ENCODE measurements around the gene CPB1. TPM values are rescaled to one million over a fixed set of nuclear protein-coding genes. Genes with fewer than 3 reads are reported as not detected.

CPB1 gene
- total and polyA plus RNA-seq, 7 donors: 0.59 to 6.2 (median 1.6) TPM; not detected in 1

- intact Hi-C loops (cut with DNase I): no loop called here
- H3K27me3 ChIP-seq (ENCODE audit: insufficient read depth in 3 of 3, low read length in 2 of 3): no peaks in the 10 kb centered on the region
- DNase-seq: no peak
- WGBS, 3 donors: 85 to 89% (median 89%) methylated on average over 3 of the region's 3 CpGs
- H3K27ac ChIP-seq: no peak overlapping the region
- no peak for TF ChIP-seq CTCF (IDR thresholded peaks at IDR 0.05)
- H3K9me3 ChIP-seq: no peaks in the 10 kb centered on the region
- no peak for ATAC-seq
- H3K4me1 ChIP-seq: no peaks in the 10 kb centered on the region
- H3K36me3 ChIP-seq (ENCODE audit: insufficient read depth in 1 of 2, low read depth in 1 of 2): no peaks in the 10 kb centered on the region
- H3K4me3 ChIP-seq: no peak overlapping the region
These were observed 2.1 kb upstream of the CPB1 start for GRCh38 chr3:148825476-148825875.

- no peak for DNase-seq
- H3K27me3 ChIP-seq (ENCODE audit: insufficient read depth in 3 of 3, low read length in 2 of 3): no peaks in the 10 kb centered on the region
- no peaks in the 10 kb centered on the region for H3K9me3 ChIP-seq
- H3K27ac ChIP-seq: no peak overlapping the region
- no peaks in the 10 kb centered on the region for H3K36me3 ChIP-seq (ENCODE audit: insufficient read depth in 1 of 2, low read depth in 1 of 2)
- ATAC-seq: no peak
- intact Hi-C loops (cut with DNase I): no loop called here
- no peak overlapping the region for H3K4me3 ChIP-seq
- WGBS, 3 donors: 66 to 70% (median 68%) methylated on average over 4 of the region's 4 CpGs
- no peak for TF ChIP-seq CTCF (IDR thresholded peaks at IDR 0.05)
- no peaks in the 10 kb centered on the region for H3K4me1 ChIP-seq
These were observed 602 bp downstream of the CPB1 start for GRCh38 chr3:148828136-148828690.

- Histone ChIP-seq H3K27me3 (ENCODE audit: insufficient read depth in 3 of 3, low read length in 2 of 3) (no peaks in the 10 kb centered on the region), H3K4me1 (no peaks in the 10 kb centered on the region), H3K36me3 (ENCODE audit: insufficient read depth in 1 of 2, low read depth in 1 of 2) (no peaks in the 10 kb centered on the region), H3K9me3 (no peaks in the 10 kb centered on the region), H3K27ac (no peak overlapping the region), H3K4me3 (no peak overlapping the region)
- DNase-seq (no peak), ATAC-seq (no peak)
- WGBS, 3 donors: 63 to 77% (median 77%) methylated on average over 3 of the region's 3 CpGs
- no peak for TF ChIP-seq CTCF (IDR thresholded peaks at IDR 0.05)
- intact Hi-C loops (cut with DNase I): no loop called here
These were observed 2.3 kb downstream of the CPB1 start for GRCh38 chr3:148829926-148830325.

GRCh38 chr3:148833223-148833622, 5.6 kb downstream of the CPB1 start:
- no peak for TF ChIP-seq CTCF (IDR thresholded peaks at IDR 0.05)
- H3K36me3 ChIP-seq (ENCODE audit: insufficient read depth in 1 of 2, low read depth in 1 of 2): no peaks in the 10 kb centered on the region
- no peak overlapping the region for H3K27ac ChIP-seq
- H3K4me1 ChIP-seq: no peaks in the 10 kb centered on the region
- 90 to 93% (median 93%) methylated on average over 3 of the region's 3 CpGs for WGBS, 3 donors
- H3K4me3 ChIP-seq: no peak overlapping the region
- no peaks in the 10 kb centered on the region for H3K27me3 ChIP-seq (ENCODE audit: insufficient read depth in 3 of 3, low read length in 2 of 3)
- DNase-seq (no peak), ATAC-seq (no peak)
- H3K9me3 ChIP-seq: no peaks in the 10 kb centered on the region
- intact Hi-C loops (cut with DNase I): no loop called here

GRCh38 chr3:148839805-148840204, 12.2 kb downstream of the CPB1 start:
- Histone ChIP-seq H3K9me3 (no peaks in the 10 kb centered on the region), H3K4me1 (no peaks in the 10 kb centered on the region), H3K4me3 (no peak overlapping the region), H3K27ac (no peak overlapping the region), H3K36me3 (ENCODE audit: insufficient read depth in 1 of 2, low read depth in 1 of 2) (no peaks in the 10 kb centered on the region), H3K27me3 (ENCODE audit: insufficient read depth in 3 of 3, low read length in 2 of 3) (no peaks in the 10 kb centered on the region)
- no peak for TF ChIP-seq CTCF (IDR thresholded peaks at IDR 0.05)
- ATAC-seq (no peak), DNase-seq (no peak)
- intact Hi-C loops (cut with DNase I): no loop called here

Measured in psoas muscle (tissue), 8 donors.